IMR-90 (cell line): ENCODE data around the gene WWC1. TPM values are rescaled to one million over a fixed set of nuclear protein-coding genes. Genes with fewer than 3 reads are reported as not detected.

Source experiments
- ATAC-seq: fragments of 200-7000 bp; cut with Tn5 transposase; 2 replicates; pipeline ENCODE4 v1.9.1; 2020; ENCODE audit warnings: low read depth, mild to moderate bottlenecking, moderate library complexity
- BruUV-seq: library from RNA; stranded (reverse); fragments of 400-500 nt; replicated peaks from 2 replicates; lab custom pipeline; 2021; lab: Mats Ljungman, UMichigan
- CTCF ChIA-PET: fragments of 300-600 bp; formaldehyde crosslinking; extraction: SDS; loops from one replicate; lab custom pipeline; 2021; ENCODE audit warnings: antibody characterized with exemption; lab: Yijun Ruan, JAX
- POLR2A ChIA-PET: fragments of 300-600 bp; sonication (Branson Sonifier 250); formaldehyde crosslinking; loops from one replicate; lab custom pipeline; 2022; ENCODE audit warnings: antibody characterized with exemption; ENCODE audit not compliant: unreplicated experiment; lab: Charles Lee
- DNase-seq: peaks from one replicate; pipeline ENCODE4 v3.0.0; 2013
- H2AFZ ChIP-seq: replicated peaks from 2 replicates; pipeline ENCODE3; 2013; ENCODE audit warnings: low read length, mild to moderate bottlenecking; ENCODE audit not compliant: poor library complexity
- H2AK5ac ChIP-seq: 2 replicates; pipeline ENCODE4 v1.6.1; 2013; ENCODE audit warnings: low read depth, low read length, inconsistent platforms
- H2AK9ac ChIP-seq: replicated peaks from 2 replicates; pipeline ENCODE3; 2013; ENCODE audit warnings: mild to moderate bottlenecking, low read depth, low read length, moderate library complexity; ENCODE audit not compliant: poor library complexity
- H2BK120ac ChIP-seq: 2 replicates; pipeline ENCODE4 v1.6.1; 2013; ENCODE audit warnings: low read depth, low read length, inconsistent platforms
- H2BK15ac ChIP-seq: 3 replicates; pipeline ENCODE4 v1.6.1; 2013; ENCODE audit warnings: low read depth, low read length, inconsistent platforms
- H2BK20ac ChIP-seq: 2 replicates; pipeline ENCODE4 v1.6.1; 2013; ENCODE audit warnings: low read depth, mild to moderate bottlenecking, inconsistent platforms, low read length, moderate library complexity
- H2BK5ac ChIP-seq: 2 replicates; pipeline ENCODE4 v1.6.1; 2013; ENCODE audit warnings: mild to moderate bottlenecking, low read depth, low read length, inconsistent platforms; ENCODE audit not compliant: poor library complexity, severe bottlenecking
- H3K14ac ChIP-seq: replicated peaks from 2 replicates; pipeline ENCODE4 v1.6.1; 2013; ENCODE audit warnings: low read depth, low read length, inconsistent platforms
- H3K18ac ChIP-seq: 2 replicates; pipeline ENCODE4 v1.6.1; 2013; ENCODE audit warnings: low read depth, low read length, control low read depth
- H3K23ac ChIP-seq: 2 replicates; pipeline ENCODE4 v1.6.1; 2013; ENCODE audit warnings: low read depth, low read length, inconsistent platforms
- H3K27ac ChIP-seq: 2 replicates; pipeline ENCODE4 v1.5.1; 2013; ENCODE audit warnings: mild to moderate bottlenecking, control low read depth, low read length; ENCODE audit not compliant: insufficient read depth
- H3K27me3 ChIP-seq: 2 replicates; pipeline ENCODE4 v1.6.1; 2013; ENCODE audit warnings: low read length; ENCODE audit not compliant: control insufficient read depth, insufficient read depth
- H3K36me3 ChIP-seq: 2 replicates; pipeline ENCODE4 v1.6.1; 2013; ENCODE audit warnings: low read length, mixed read lengths; ENCODE audit not compliant: control insufficient read depth, insufficient read depth
- H3K4ac ChIP-seq: 2 replicates; pipeline ENCODE4 v1.6.1; 2013; ENCODE audit warnings: low read depth, low read length, inconsistent platforms
- H3K4me1 ChIP-seq: 2 replicates; pipeline ENCODE4 v1.6.1; 2013; ENCODE audit warnings: low read length, mixed read lengths; ENCODE audit not compliant: control insufficient read depth, insufficient read depth
- H3K4me2 ChIP-seq: 2 replicates; pipeline ENCODE4 v1.6.1; 2013; ENCODE audit warnings: low read depth, mild to moderate bottlenecking, control low read depth, low read length, moderate library complexity
- H3K4me3 ChIP-seq: 2 replicates; pipeline ENCODE4 v1.5.1; 2013; ENCODE audit warnings: low read depth, mild to moderate bottlenecking, control low read depth, low read length, moderate library complexity; ENCODE audit not compliant: insufficient read depth
- H3K56ac ChIP-seq: 2 replicates; pipeline ENCODE4 v1.6.1; 2013; ENCODE audit warnings: low read length, inconsistent platforms; ENCODE audit not compliant: insufficient read depth; ENCODE audit errors: extremely low read depth
- H3K79me1 ChIP-seq, 2 experiments: 2 replicates each; pipeline ENCODE4 v1.6.1; 2013; ENCODE audit warnings: low read length in 2 of 2, inconsistent platforms in 1 of 2, low read depth in 1 of 2
- H3K9ac ChIP-seq: 2 replicates; pipeline ENCODE4 v1.6.1; 2013; ENCODE audit warnings: low read depth, low read length, control low read depth
- H3K9me1 ChIP-seq: 2 replicates; pipeline ENCODE4 v1.6.1; 2013; ENCODE audit warnings: low read length, inconsistent platforms; ENCODE audit not compliant: insufficient read depth
- H3K9me3 ChIP-seq: 2 replicates; pipeline ENCODE4 v1.6.1; 2013; ENCODE audit warnings: low read length; ENCODE audit not compliant: control insufficient read depth, insufficient read depth
- H4K20me1 ChIP-seq: 2 replicates; pipeline ENCODE4 v1.6.1; 2013; ENCODE audit warnings: low read length, inconsistent platforms; ENCODE audit not compliant: insufficient read depth
- H4K5ac ChIP-seq: 2 replicates; pipeline ENCODE4 v1.6.1; 2013; ENCODE audit warnings: mild to moderate bottlenecking, low read depth, low read length, control low read depth
- H4K8ac ChIP-seq, 2 experiments: 2 replicates each; pipeline ENCODE4 v1.6.1; 2013; ENCODE audit warnings: low read depth in 2 of 2, low read length in 2 of 2, control low read depth in 1 of 2, inconsistent platforms in 1 of 2
- H4K91ac ChIP-seq: 2 replicates; pipeline ENCODE4 v1.6.1; 2013; ENCODE audit warnings: low read depth, low read length, inconsistent platforms; ENCODE audit not compliant: insufficient read depth
- BHLHE40 ChIP-seq: fragments of 150-350 bp; IDR thresholded peaks from 2 replicates; pipeline ENCODE4 v1.6.1; 2016; ENCODE audit warnings: mild to moderate bottlenecking, low read depth, low read length
- CEBPB ChIP-seq: IDR thresholded peaks from 2 replicates; pipeline ENCODE4 v1.6.1; 2012; ENCODE audit warnings: low read depth, low read length, improper control_type of control experiment
- CTCF ChIP-seq: conservative IDR thresholded peaks from 2 replicates; pipeline ENCODE4 v1.5.1; 2012; ENCODE audit warnings: mild to moderate bottlenecking, low read depth, low read length, improper control_type of control experiment
- MAZ ChIP-seq: IDR thresholded peaks from 2 replicates; pipeline ENCODE4 v1.6.1; 2012; ENCODE audit warnings: low read depth, mild to moderate bottlenecking, low read length, improper control_type of control experiment, moderate library complexity, borderline replicate concordance
- MXI1 ChIP-seq: IDR thresholded peaks from 2 replicates; pipeline ENCODE4 v1.6.1; 2012; ENCODE audit warnings: low read depth, mild to moderate bottlenecking, low read length, moderate library complexity, borderline replicate concordance
- NFE2L2 ChIP-seq: fragments of 150-350 bp; IDR thresholded peaks from 2 replicates; pipeline ENCODE4 v1.6.1; 2016; ENCODE audit warnings: low read depth, mild to moderate bottlenecking, low read length
- POLR2A ChIP-seq: IDR thresholded peaks from 2 replicates; pipeline ENCODE4 v1.6.1; 2012; ENCODE audit warnings: mild to moderate bottlenecking, low read depth, low read length
- RAD21 ChIP-seq: IDR thresholded peaks from 2 replicates; pipeline ENCODE4 v1.6.1; 2012; ENCODE audit warnings: low read length, improper control_type of control experiment
- RCOR1 ChIP-seq: IDR thresholded peaks from 2 replicates; pipeline ENCODE4 v1.6.1; 2012; ENCODE audit warnings: mild to moderate bottlenecking, low read length, improper control_type of control experiment; ENCODE audit not compliant: insufficient replicate concordance
- RFX5 ChIP-seq: IDR thresholded peaks from 2 replicates; pipeline ENCODE4 v1.8.0; 2012; ENCODE audit warnings: low read depth, mild to moderate bottlenecking, low read length, moderate library complexity
- SMC3 ChIP-seq: fragments of 150-350 bp; IDR thresholded peaks from 2 replicates; pipeline ENCODE4 v1.6.1; 2016; ENCODE audit warnings: low read depth, mild to moderate bottlenecking, antibody characterized with exemption, low read length, moderate library complexity
- WGBS, 2 experiments: methylation state at CpG; one replicate each; pipeline versions ENCODE4 v1.1.5 to v1.1.7; 2013; ENCODE audit warnings: missing lambda C conversion rate in 2 of 2; ENCODE audit not compliant: insufficient read length in 1 of 2; ENCODE audit errors: extremely low coverage in 2 of 2; 5-methylcytosine and 5-hydroxymethylcytosine counted together
- dilution Hi-C: fragments of 300-500 bp; cut with HindIII; formaldehyde crosslinking; loops from one replicate; pipeline ENCODE4 v1.14.3; 2018; ENCODE audit warnings: low sequenced_read_pairs; ENCODE audit not compliant: unreplicated experiment
- in situ Hi-C: fragments of 300-500 bp; cut with MboI; formaldehyde crosslinking; loops from 3 replicates; pipeline ENCODE4 v1.14.3; 2019; ENCODE audit warnings: low sequenced_read_pairs, inconsistent platforms, mixed read lengths
- intact Hi-C: fragments of 100-400 bp; cut with micrococcal nuclease; formaldehyde crosslinking; loops from 2 replicates; pipeline ENCODE4 v1.10.0; 2022
- polyA plus RNA-seq, 3 experiments: library from polyadenylated mRNA; depleted of rRNA; stranded (reverse); fragments of >200 nt; gene quantifications; 2 replicates each; pipeline ENCODE4 v1.2.3, GENCODE V29; 2012; ENCODE audit warnings: low replicate concordance in 1 of 3
- total RNA-seq: library from RNA; depleted of rRNA; stranded (reverse); fragments of >200 nt; gene quantifications from 2 replicates; pipeline ENCODE4 v1.2.3, GENCODE V29; 2012

The WWC1 gene
- total and polyA plus RNA-seq, 2 of the 4 experiments (the other 2 are of a cell fraction), result 9.1 to 10.3 TPM

- peak within 1 kb of the TSS; percentile 84 for H2BK5ac ChIP-seq
- H3K79me1 ChIP-seq, result peaks cover 9 to 22% of the 10 kb centered on the region in 2 experiments; a peak in 3 of 4 replicates
- H2AK5ac ChIP-seq, result peak within 1 kb of the TSS; percentile 37
- H2BK15ac ChIP-seq, result peak within 1 kb of the TSS; percentile 69; the same call in 1 of the 3 replicates
- intact Hi-C loops (loop anchor here (1.0 kb wide), 1 partner anchor 217 kb away; no protein-coding TSS in a partner anchor), in situ Hi-C loops (loop anchor here (5.0 kb wide), 1 partner anchor 214 kb away; no protein-coding TSS in a partner anchor), dilution Hi-C loops (no loop called here)
- peak within 1 kb of the TSS; percentile 98 for H2AK9ac ChIP-seq
- 4% methylated on average over 11 of the region's 40 CpGs; no CpG with 5 or more reads in 1 of the 2 experiments for WGBS, 2 experiments
- peak within 1 kb of the TSS; percentile 92 for H3K4ac ChIP-seq
- peak within 1 kb of the TSS; percentile 76 for H3K4me3 ChIP-seq
- H2BK120ac ChIP-seq, result peak within 1 kb of the TSS; percentile 87
- H3K27ac ChIP-seq, result peak within 1 kb of the TSS; percentile 87
- H3K4me2 ChIP-seq, result peak within 1 kb of the TSS; percentile 84
- ChIA-PET POLR2A (no interaction called here), CTCF (interaction anchor here (1.2 to 1.4 kb wide), 3 partner anchors 9 to 21 kb away, joined by 3 to 6 read pairs (median 4); no protein-coding TSS in a partner anchor)
- H3K56ac ChIP-seq, result peak within 1 kb of the TSS; percentile 81
- H3K23ac ChIP-seq, result peak within 1 kb of the TSS; percentile 88
- H3K27me3 ChIP-seq, result no peaks in the 10 kb centered on the region
- H4K20me1 ChIP-seq, result peaks cover 11% of the 10 kb centered on the region
- 0 out of 2 replicates have a peak within 1 kb of the TSS, but pooled peaks have one; percentile 58 for H3K18ac ChIP-seq
- H2AFZ ChIP-seq, result peak within 1 kb of the TSS; percentile 94
- TF ChIP-seq BHLHE40, result no peak
- TF ChIP-seq POLR2A, result peak; percentile 91
- TF ChIP-seq RAD21, result peak; percentile 58
- TF ChIP-seq SMC3, result peak; percentile 75
- TF ChIP-seq MXI1, result peak; percentile 62; the same call in 1 of the 2 replicates
- TF ChIP-seq CTCF, result peak; percentile 98; the same call in 1 of the 2 replicates
- TF ChIP-seq CEBPB, result no peak
- no peak for TF ChIP-seq RFX5
- TF ChIP-seq NFE2L2, result 0 out of 2 replicates have a peak, but pooled peaks have one; percentile 5
- TF ChIP-seq MAZ, result peak; percentile 100
- peak; percentile 8 for TF ChIP-seq RCOR1
- peak within 1 kb of the TSS; percentile 95 for H4K5ac ChIP-seq
- DNase-seq (peak; percentile 94), ATAC-seq (peak; percentile 97)
- H3K9me1 ChIP-seq, result no peaks in the 10 kb centered on the region
- H3K4me1 ChIP-seq, result no peaks in the 10 kb centered on the region
- H3K9me3 ChIP-seq, result no peaks in the 10 kb centered on the region
- peak within 1 kb of the TSS; percentile 60; the same call in 1 of the 2 replicates for H2BK20ac ChIP-seq
- peaks cover 20% of the 10 kb centered on the region for H3K36me3 ChIP-seq
- H4K91ac ChIP-seq, result peak within 1 kb of the TSS; percentile 87
- BruUV-seq, result TSS peak; percentile 32
- H3K14ac ChIP-seq, result peak within 1 kb of the TSS; percentile 93
- H4K8ac ChIP-seq, result peak within 1 kb of the TSS; percentile 95 to 99
- H3K9ac ChIP-seq, result peak within 1 kb of the TSS; percentile 88
Measured at GRCh38 chr5:168486136-168486879, 194.9 kb downstream of the WWC1 start, which contains the start of gene RARS1. Gene RARS1 (plus strand): TSS chr5:168486471. CDS start chr5:168486499, 28 bp downstream.
